ENCODE measurements around the gene KIAA1755.

DNA sequence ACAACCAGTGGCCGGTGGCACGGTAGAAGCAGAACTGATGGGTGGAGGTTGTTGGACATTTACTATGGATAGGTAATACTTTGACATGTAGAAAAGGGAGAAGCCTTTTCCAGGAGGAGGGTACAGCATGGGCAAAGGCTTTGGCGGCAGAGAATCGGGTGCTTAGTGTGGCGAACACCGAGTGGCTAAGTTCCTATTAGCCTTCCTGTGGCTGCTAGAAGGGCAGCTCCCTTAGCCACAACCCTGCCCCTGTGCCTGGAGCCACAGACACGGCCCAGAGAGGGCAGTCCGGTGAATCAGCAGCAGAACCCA, 57.6 kb downstream of the KIAA1755 start:
- TF ChIP-seq, protein P1, sequence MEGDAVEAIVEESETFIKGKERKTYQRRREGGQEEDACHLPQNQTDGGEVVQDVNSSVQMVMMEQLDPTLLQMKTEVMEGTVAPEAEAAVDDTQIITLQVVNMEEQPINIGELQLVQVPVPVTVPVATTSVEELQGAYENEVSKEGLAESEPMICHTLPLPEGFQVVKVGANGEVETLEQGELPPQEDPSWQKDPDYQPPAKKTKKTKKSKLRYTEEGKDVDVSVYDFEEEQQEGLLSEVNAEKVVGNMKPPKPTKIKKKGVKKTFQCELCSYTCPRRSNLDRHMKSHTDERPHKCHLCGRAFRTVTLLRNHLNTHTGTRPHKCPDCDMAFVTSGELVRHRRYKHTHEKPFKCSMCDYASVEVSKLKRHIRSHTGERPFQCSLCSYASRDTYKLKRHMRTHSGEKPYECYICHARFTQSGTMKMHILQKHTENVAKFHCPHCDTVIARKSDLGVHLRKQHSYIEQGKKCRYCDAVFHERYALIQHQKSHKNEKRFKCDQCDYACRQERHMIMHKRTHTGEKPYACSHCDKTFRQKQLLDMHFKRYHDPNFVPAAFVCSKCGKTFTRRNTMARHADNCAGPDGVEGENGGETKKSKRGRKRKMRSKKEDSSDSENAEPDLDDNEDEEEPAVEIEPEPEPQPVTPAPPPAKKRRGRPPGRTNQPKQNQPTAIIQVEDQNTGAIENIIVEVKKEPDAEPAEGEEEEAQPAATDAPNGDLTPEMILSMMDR (IDR thresholded peaks at IDR 0.05) = no peak
- TF ChIP-seq POLR2A (IDR thresholded peaks at IDR 0.05) = no peak

All from tibial nerve (tissue), 3 donors.